HG03103 (cell line): Measurements from ENCODE around the gene UPF2.
"Not testable (repeated sequence)": the region's sequence is repeated elsewhere in the genome, so short reads cannot be mapped to it uniquely, and the experiment has no call there.

Experiments used
- ATAC-seq: cut with Tn5 transposase; IDR thresholded peaks from one replicate; pipeline ENCODE4 v1.9.1; 2021; ENCODE audit warnings: low read depth; ENCODE audit not compliant: unreplicated experiment

The UPF2 gene

DNA sequence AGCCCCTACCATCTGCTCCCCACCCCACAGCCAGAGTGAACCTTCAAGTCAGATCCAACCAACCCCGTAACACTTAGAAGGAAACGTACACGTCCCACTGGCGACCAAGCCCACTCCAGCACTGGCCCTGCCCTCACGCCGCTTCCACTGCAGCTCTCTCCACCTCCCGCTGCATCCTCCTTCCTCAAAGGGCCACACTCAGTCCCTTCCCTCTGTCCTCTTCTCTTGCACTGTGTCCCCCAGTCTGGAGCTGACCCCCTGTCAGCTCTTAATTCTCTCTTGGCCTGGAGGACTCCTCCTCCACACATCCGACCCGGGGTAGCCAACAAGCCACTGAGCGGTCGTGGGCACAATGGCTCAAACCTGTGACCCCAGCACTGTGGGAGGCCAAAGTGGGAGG is 133.6 kb downstream of the UPF2 start:
- ATAC-seq, result no peak

DNA sequence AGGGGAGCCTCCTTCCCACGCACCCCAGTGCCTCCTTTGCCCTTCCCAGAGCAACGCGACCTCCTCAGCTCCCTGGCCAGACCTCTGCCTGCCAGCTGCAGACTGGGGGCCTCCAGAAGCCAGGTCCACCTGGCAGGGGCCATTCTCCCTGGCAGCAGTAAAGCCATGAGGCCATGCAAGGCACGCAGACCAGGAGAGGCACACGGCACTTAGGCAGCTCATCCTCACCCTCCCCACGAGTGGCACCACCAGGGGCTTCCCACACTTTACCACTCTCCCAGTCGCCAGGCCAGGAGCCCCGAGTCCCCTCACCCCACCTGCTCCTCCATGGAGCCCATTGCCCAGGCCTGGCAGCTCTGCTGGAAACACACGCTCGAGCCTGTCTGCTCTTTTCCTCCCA is 134.1 kb downstream of the UPF2 start:
- no peak for ATAC-seq

- no peak for ATAC-seq
Observed at GRCh38 chr10:11907914-11908313, 134.7 kb downstream of the UPF2 start.

- ATAC-seq, result no peak
Observed at GRCh38 chr10:11906714-11907113, 135.9 kb downstream of the UPF2 start.

DNA sequence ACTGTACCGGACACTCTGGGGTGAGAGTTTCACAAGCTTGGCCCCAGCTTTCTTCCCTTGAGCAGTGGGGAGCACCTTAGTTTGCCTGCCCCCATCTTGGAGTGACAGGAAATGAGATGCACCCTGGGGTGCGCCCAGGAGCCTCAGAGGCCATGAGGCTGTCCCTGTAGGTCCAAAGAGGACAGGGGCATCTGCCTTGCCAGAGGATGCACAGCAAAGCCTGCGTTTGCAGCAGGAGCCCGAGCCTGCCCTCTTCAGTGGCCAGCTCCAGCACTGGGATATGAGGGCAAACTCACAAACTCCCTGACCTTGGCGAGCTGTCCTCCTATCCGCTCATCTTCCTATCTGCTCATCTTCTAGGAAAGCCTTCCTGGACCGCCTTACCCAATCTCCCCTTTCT is 140.0 kb downstream of the UPF2 start:
- no peak for ATAC-seq

DNA sequence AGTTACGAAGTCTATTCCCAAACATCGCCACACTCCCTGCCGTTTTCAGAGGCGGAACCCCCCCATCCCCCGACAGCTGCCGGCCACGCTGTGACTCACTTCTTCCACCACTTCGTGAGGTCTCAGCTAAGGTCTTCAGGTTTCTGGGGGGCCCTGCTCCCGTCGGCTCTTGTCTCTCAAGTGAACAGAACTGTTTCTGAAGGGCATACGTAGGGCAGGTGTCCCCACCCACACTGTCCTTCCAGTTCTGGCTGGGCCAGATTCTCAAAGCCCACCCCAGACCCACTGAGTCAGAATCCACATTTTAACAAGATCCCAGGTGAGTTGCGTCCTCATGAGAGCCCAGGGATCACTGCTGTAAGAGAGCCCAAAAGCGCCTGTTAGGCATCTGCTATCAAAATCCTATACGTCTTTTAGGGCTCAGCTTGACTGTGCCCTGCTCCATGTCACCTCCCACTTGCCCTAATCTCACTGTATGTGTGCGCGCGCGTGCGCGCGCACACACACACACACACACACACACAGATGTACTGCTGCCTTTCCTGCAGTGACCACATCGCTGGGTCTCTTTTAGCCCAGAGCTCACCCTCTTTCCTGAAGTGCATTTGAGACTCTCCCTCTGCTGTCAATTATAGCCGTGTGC is 140.7 kb downstream of the UPF2 start:
- no peak for ATAC-seq

DNA sequence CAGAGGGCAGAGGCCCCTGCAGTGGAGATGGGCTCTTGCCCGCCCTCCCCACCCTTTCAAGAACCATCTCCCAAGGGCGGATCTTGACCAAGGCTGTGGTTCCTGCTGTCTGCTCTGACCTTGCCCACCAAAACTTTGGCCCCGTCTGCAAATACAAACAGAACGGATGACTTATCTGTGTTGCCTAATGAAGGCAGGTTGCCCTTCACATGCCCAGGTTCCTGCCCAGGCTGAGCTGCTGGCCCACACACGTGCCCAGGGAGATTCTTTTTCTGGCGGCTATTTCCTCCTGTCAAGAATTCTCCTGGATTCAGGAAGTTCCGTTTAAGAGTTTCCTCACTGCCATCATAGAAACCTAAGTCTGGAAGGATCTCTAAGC is 141.2 kb downstream of the UPF2 start:
- ATAC-seq, result no peak

DNA sequence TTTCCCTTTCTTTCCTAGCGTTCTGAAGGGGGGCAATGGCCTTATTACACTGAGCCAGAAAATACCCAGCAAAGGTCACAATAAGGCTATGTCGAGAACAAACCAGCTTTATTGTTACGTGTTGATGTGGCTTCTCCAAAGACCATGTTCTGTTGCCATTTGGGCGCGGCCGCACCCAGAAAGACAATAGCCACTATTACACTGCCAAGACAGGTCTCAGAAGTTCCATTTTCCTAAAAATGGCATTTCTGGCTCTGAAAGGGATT is 141.6 kb downstream of the UPF2 start:
- no peak for ATAC-seq

DNA sequence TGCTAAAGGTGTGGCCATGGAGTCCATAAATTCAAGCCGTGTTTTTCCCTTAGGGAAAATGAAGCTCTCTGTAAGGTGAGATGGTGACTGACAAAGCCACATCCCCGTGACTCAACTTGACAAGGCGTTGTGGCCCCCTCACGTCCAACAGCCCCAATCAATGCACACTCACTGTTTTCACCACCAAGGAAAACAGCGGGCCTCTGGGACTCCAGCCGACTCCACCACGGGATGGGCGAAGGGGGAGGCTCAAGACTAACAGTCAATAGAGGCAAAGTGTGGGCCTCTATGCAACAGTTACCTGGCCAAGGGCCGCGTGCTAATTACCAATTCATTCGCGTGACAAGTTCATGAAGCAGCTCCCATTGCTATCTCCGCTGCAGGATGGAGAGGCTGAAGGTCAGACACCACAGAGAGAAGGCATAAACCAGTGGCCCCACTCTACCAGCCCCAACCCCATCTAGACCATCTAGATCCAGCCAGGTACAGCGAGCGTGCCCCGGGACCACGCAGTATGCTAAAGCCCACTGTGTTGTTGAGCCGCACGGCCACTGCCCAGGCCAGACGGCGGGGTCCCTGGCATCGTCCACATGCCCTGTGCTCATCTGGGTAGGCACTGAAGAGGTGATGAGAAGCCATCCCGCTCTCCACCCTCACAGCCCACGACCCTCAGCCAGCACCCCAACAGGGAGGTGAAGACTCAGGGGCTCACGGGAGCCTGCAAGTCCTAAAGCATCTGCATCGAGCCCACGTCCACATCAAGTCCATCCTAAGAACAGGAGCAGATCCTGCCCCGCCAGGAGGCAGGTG is 143.3 kb downstream of the UPF2 start:
- ATAC-seq, result no peak

DNA sequence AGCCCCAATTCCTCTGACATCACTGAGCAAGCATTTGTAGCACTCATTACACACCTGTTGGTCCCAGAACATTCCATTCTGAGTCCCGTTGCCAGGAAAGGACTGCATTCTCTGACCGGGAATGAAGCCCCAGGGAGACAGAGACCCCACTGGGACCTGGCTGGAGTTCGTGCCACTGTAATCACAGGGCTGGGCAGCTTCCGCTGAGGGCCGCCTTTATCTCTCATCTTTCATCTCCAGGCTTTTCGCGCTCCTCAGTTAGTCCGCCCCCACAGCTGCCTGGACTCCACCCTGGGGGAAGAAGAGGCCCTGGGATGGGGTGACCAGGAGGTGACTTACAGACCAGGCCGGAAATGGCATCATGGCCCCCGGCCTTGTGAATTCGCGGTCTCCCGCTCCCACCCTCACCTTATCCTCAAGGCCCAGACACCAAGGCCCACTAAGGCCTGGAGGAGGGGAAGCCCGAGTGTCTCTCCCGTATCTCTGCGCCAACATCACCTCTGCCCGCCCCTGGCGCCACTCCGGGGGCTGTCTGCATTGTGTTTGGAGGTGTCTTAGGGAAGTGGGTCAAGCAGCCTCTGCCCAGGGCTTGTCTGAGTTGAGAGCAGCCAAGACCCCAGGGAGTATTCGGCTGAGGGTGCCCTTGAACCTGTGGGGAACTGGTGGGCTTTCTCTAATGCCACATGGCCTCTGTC is 144.1 kb downstream of the UPF2 start:
- no peak for ATAC-seq

GRCh38 chr10:11898033-11898371 is 144.6 kb downstream of the UPF2 start:
- ATAC-seq, result no peak

GRCh38 chr10:11896549-11897200 is 145.9 kb downstream of the UPF2 start:
- ATAC-seq, result no peak

GRCh38 chr10:11895598-11895997 is 147.0 kb downstream of the UPF2 start:
- ATAC-seq, result no peak

GRCh38 chr10:11895108-11895466 is 147.5 kb downstream of the UPF2 start:
- no peak for ATAC-seq

- no peak for ATAC-seq
Observed at GRCh38 chr10:11894381-11895107, 148.1 kb downstream of the UPF2 start.

- no peak for ATAC-seq
Observed at GRCh38 chr10:11893749-11894278, 148.8 kb downstream of the UPF2 start.

- ATAC-seq, result no peak
Observed at GRCh38 chr10:11891776-11892486, 150.7 kb downstream of the UPF2 start.

DNA sequence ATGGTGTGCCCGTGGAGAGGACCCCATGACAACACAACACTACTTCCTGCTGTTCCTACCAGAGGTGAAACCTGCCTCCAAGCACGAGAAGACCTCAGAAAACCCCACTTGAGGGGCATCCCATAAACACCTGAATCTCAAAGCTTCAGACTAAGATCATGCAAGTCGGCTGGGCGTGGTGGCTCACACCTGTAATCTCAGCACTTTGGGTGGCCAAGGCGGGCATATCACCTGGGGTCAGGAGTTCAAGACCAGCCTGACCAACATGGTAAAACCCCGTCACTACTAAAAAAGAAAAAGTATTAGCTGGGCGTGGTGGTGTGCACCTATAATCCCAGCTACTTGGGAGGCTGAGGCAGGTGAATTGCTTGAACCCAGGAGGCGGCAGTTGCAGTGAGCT is 153.3 kb downstream of the UPF2 start:
- not testable (repeated sequence) for ATAC-seq

DNA sequence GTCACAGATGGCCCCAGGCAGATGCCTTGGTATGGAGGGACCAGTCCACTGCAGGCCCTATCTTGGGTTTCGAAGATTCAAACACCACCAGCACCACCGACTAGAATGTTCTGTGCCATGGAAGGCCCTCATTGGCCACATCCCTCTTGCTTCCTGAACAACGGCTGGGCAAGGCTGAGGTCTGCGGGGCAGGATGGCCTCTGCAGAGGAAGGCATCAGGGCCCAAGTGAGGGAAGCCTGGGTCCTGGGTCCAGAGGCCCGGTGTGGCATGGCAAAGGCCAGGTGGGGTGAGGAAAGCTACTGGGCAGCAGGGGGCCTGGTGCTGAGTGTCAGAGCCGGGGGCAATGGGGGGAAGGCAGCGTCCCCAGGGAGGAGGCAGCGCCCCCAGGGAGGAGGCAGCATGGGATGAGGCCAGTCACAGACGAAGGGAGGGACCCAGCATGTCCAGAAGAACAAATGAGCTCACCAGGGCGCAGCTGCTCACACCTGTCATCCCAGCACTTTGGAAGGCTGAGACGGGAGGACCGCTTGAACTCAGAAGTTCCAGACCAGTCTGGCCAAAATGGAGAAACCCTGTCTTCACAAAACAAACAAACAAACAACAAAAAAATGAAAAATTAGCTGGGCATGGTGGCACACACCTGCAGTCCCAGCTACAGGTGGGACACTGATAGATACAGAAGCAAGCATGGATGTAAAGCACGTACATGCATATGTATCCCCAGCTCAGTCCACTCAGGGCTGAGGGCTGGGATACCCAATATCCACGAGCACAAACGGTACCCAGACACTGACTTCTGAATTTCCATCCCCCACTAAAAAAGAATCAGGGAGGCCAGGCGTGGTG is 155.0 kb downstream of the UPF2 start:
- no peak for ATAC-seq
